ENCODE measurements around the gene HNRNPD.

GRCh38 chr4:82367438-82368097 is 6.2 kb downstream of the HNRNPD start:
- TF ChIP-seq YY1 (IDR thresholded peaks at IDR 0.05) (no peak), CTCF (IDR thresholded peaks at IDR 0.05; ENCODE audit: low read depth, low read length, missing input control) (no peak), RAD21 (IDR thresholded peaks at IDR 0.05) (no peak), TAF1 (conservative IDR thresholded peaks at IDR 0.05) (no peak), ZBTB33 (IDR thresholded peaks at IDR 0.05) (no peak), JUND (IDR thresholded peaks at IDR 0.05) (no peak), ATF3 (IDR thresholded peaks at IDR 0.05) (no peak), HNF4A (conservative IDR thresholded peaks at IDR 0.05) (no peak), GABPA (IDR thresholded peaks at IDR 0.05 in 1 of 2, conservative IDR thresholded peaks at IDR 0.05 in 1 of 2) (no peak)
- TF ChIP-seq, protein P1, sequence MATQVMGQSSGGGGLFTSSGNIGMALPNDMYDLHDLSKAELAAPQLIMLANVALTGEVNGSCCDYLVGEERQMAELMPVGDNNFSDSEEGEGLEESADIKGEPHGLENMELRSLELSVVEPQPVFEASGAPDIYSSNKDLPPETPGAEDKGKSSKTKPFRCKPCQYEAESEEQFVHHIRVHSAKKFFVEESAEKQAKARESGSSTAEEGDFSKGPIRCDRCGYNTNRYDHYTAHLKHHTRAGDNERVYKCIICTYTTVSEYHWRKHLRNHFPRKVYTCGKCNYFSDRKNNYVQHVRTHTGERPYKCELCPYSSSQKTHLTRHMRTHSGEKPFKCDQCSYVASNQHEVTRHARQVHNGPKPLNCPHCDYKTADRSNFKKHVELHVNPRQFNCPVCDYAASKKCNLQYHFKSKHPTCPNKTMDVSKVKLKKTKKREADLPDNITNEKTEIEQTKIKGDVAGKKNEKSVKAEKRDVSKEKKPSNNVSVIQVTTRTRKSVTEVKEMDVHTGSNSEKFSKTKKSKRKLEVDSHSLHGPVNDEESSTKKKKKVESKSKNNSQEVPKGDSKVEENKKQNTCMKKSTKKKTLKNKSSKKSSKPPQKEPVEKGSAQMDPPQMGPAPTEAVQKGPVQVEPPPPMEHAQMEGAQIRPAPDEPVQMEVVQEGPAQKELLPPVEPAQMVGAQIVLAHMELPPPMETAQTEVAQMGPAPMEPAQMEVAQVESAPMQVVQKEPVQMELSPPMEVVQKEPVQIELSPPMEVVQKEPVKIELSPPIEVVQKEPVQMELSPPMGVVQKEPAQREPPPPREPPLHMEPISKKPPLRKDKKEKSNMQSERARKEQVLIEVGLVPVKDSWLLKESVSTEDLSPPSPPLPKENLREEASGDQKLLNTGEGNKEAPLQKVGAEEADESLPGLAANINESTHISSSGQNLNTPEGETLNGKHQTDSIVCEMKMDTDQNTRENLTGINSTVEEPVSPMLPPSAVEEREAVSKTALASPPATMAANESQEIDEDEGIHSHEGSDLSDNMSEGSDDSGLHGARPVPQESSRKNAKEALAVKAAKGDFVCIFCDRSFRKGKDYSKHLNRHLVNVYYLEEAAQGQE (IDR thresholded peaks at IDR 0.05): no peak
- TF ChIP-seq, protein P2, sequence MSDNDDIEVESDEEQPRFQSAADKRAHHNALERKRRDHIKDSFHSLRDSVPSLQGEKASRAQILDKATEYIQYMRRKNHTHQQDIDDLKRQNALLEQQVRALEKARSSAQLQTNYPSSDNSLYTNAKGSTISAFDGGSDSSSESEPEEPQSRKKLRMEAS (IDR thresholded peaks at IDR 0.05): no peak

Measured in liver (tissue), 3 donors.